Measurements from ENCODE around the gene ANTXR2. TPM values are rescaled to one million over a fixed set of nuclear protein-coding genes. Genes with fewer than 3 reads are reported as not detected.

Gene ANTXR2
- total and polyA plus RNA-seq, 2 of the 8 experiments (the other 6 are each of a cell fraction or from before 2014, with no cell fraction given) = 1.1 to 7.5 TPM

DNA sequence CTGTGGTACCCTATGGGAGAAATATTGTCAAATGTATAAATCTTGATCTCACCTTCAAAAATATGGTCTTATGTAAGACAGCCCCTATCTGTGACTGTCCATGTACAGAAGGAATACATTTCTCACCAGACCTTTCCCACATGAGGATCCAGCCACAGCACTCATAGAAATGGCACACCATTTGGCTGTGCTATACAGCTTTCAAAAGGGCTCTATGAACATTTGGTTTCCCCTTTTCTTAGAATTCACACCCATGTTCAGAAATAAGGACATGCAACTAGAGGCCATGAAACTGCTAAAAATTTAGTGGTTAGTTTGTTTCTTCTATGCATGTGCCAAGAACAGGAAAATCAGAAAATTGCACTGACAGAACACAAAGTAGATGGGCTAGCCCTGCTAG, 62.7 kb downstream of the ANTXR2 start:
- DNase-seq (ENCODE audit: low read depth in 1 of 2, low spot score in 2 of 2) = no peak
- no peak overlapping the region for H2BK15ac ChIP-seq (ENCODE audit: low read length)
- H3K18ac ChIP-seq (ENCODE audit: extremely low read depth, low read length) = no peak overlapping the region
- H4K91ac ChIP-seq (replicated peaks; ENCODE audit: insufficient read length, low read length) = no peak overlapping the region
- ChIA-PET CTCF (ENCODE audit: partially characterized antibody) (no interaction called here), POLR2A (ENCODE audit: partially characterized antibody) (no interaction called here)
- no peaks in the 10 kb centered on the region for H3K27me3 ChIP-seq (replicated peaks in 1 of 4; ENCODE audit: control insufficient read depth in 3 of 4, extremely low read depth in 1 of 4, insufficient read depth in 3 of 4, low read length in 3 of 4)
- no peak for FAIRE-seq
- no peaks in the 10 kb centered on the region for H3K4me1 ChIP-seq (replicated peaks in 1 of 4; ENCODE audit: control insufficient read depth in 3 of 4, insufficient read depth in 4 of 4, low read length in 3 of 4)
- H3K14ac ChIP-seq (ENCODE audit: insufficient read length) = no peak overlapping the region
- no peak overlapping the region for H3K9ac ChIP-seq (replicated peaks in 1 of 4; ENCODE audit: extremely low read depth in 1 of 4, low read depth in 3 of 4, low read length in 3 of 4)
- no peak overlapping the region for H3K4ac ChIP-seq (replicated peaks; ENCODE audit: insufficient read length, low read depth, low read length)
- no peak overlapping the region for H2BK5ac ChIP-seq (ENCODE audit: low read depth, low read length)
- H3K23ac ChIP-seq (ENCODE audit: insufficient read length) = no peak overlapping the region
- no peak overlapping the region for H3K4me3 ChIP-seq (ENCODE audit: extremely low read depth in 1 of 4, insufficient read depth in 2 of 4, low read depth in 3 of 4, low read length in 4 of 4)
- H2BK120ac ChIP-seq (replicated peaks; ENCODE audit: low read depth, low read length) = no peak overlapping the region
- H4K5ac ChIP-seq (ENCODE audit: insufficient read length, low read depth, low read length) = no peak overlapping the region
- no peak overlapping the region for H2BK20ac ChIP-seq (ENCODE audit: low read length)
- no peaks in the 10 kb centered on the region for H3K23me2 ChIP-seq (ENCODE audit: low read depth, low read length)
- no peak overlapping the region for H3K27ac ChIP-seq (ENCODE audit: low read depth, low read length)
- no peaks in the 10 kb centered on the region for H4K20me1 ChIP-seq (replicated peaks in 1 of 2; ENCODE audit: control insufficient read depth in 1 of 2, insufficient read depth in 2 of 2, low read length in 2 of 2)
- TF ChIP-seq KDM5A (IDR thresholded peaks at IDR 0.05; ENCODE audit: low read length) (no peak), CTBP2 (IDR thresholded peaks at IDR 0.05; ENCODE audit: borderline replicate concordance, insufficient read depth, insufficient read length, low read length) (no peak), TAF1 (IDR thresholded peaks at IDR 0.05; ENCODE audit: low read depth, low read length) (no peak), HDAC6 (IDR thresholded peaks at IDR 0.05; ENCODE audit: low read depth, low read length) (no peak), ATF3 (IDR thresholded peaks at IDR 0.05; ENCODE audit: insufficient read depth, low read depth, low read length) (no peak)
- H2AK5ac ChIP-seq (ENCODE audit: low read depth, low read length) = no peak overlapping the region
- H3K56ac ChIP-seq (replicated peaks; ENCODE audit: insufficient read length, low read depth, low read length) = no peak overlapping the region
- no peak overlapping the region for H2AFZ ChIP-seq (ENCODE audit: low read length)
- H3K79me2 ChIP-seq (ENCODE audit: control insufficient read depth in 1 of 2, insufficient read depth in 2 of 2, low read length in 2 of 2) = no peaks in the 10 kb centered on the region
- H3K4me2 ChIP-seq (ENCODE audit: insufficient read depth in 1 of 2, low read depth in 2 of 2, low read length in 2 of 2) = no peak overlapping the region
- no peaks in the 10 kb centered on the region for H3K36me3 ChIP-seq (ENCODE audit: control insufficient read depth in 2 of 4, insufficient read depth in 4 of 4, low read length in 3 of 4)
- H4K8ac ChIP-seq (ENCODE audit: extremely low read depth, insufficient read depth, low read length) = no peak overlapping the region
- H2BK12ac ChIP-seq (ENCODE audit: low read depth, low read length) = no peak overlapping the region
- no peaks in the 10 kb centered on the region for H3K9me3 ChIP-seq (ENCODE audit: insufficient read depth in 2 of 2, low read depth in 1 of 2, low read length in 1 of 2)
- no peaks in the 10 kb centered on the region for H3K79me1 ChIP-seq (ENCODE audit: low read depth, low read length)

Data from H1 (cell line).